ENCODE results near the gene STKLD1.

GRCh38 chr9:133333011-133333410, 43.2 kb upstream of the STKLD1 start:
- TF ChIP-seq CTCF (IDR thresholded peaks at IDR 0.05; ENCODE audit: low read depth, low read length, poor library complexity, severe bottlenecking) (no peak), EZH2phosphoT487 (IDR thresholded peaks at IDR 0.05; ENCODE audit: borderline replicate concordance, low read length) (no peak)
